SKM-1 treated with dmso at 0.1 percent for 144 hours (cell line): ENCODE data around the gene PAQR5.

Experiments
- DNase-seq: peaks from one replicate; lab custom pipeline; 2025; ENCODE audit not compliant: unreplicated experiment; lab: John Stamatoyannopoulos, UW

The PAQR5 gene

GRCh38 chr15:69389426-69389825 lies 90.7 kb downstream of the PAQR5 start:
- DNase-seq: no peak

GRCh38 chr15:69390575-69390974 lies 91.9 kb downstream of the PAQR5 start:
- no peak for DNase-seq

GRCh38 chr15:69391046-69391757 lies 92.5 kb downstream of the PAQR5 start:
- no peak for DNase-seq

GRCh38 chr15:69392352-69392751 lies 93.6 kb downstream of the PAQR5 start:
- DNase-seq: no peak

- no peak for DNase-seq
These were observed 95.2 kb downstream of the PAQR5 start for GRCh38 chr15:69393831-69394491.

GRCh38 chr15:69394556-69395282 lies 96.0 kb downstream of the PAQR5 start:
- peak; percentile 82 for DNase-seq

- no peak for DNase-seq
These were observed 96.7 kb downstream of the PAQR5 start for GRCh38 chr15:69395460-69395859.

- DNase-seq: no peak
These were observed 97.3 kb downstream of the PAQR5 start for GRCh38 chr15:69395991-69396390.

- no peak for DNase-seq
These were observed 99.8 kb downstream of the PAQR5 start for GRCh38 chr15:69398491-69398891.

GRCh38 chr15:69400850-69401249 lies 102.1 kb downstream of the PAQR5 start:
- no peak for DNase-seq

- no peak for DNase-seq
These were observed 104.1 kb downstream of the PAQR5 start for GRCh38 chr15:69402816-69403215.

- no peak for DNase-seq
These were observed 104.9 kb downstream of the PAQR5 start for GRCh38 chr15:69403594-69403993.

- DNase-seq: no peak
These were observed 106.4 kb downstream of the PAQR5 start for GRCh38 chr15:69405110-69405509.

- DNase-seq: no peak
These were observed 109.1 kb downstream of the PAQR5 start for GRCh38 chr15:69407719-69408400.

GRCh38 chr15:69408841-69409240 lies 110.1 kb downstream of the PAQR5 start:
- no peak for DNase-seq

- DNase-seq: no peak
These were observed 111.6 kb downstream of the PAQR5 start for GRCh38 chr15:69410248-69410874.

GRCh38 chr15:69412274-69412673 lies 113.6 kb downstream of the PAQR5 start:
- no peak for DNase-seq

- DNase-seq: no peak
These were observed 114.0 kb downstream of the PAQR5 start for GRCh38 chr15:69412701-69413100.

GRCh38 chr15:69413822-69414700 lies 115.3 kb downstream of the PAQR5 start, which contains the start of gene KIF23:
KIF23 (plus strand) TSS chr15:69414349; CDS start chr15:69414466, 117 bp downstream.
- DNase-seq: peak; percentile 95

- DNase-seq: peak; percentile 35
These were observed 116.0 kb downstream of the PAQR5 start for GRCh38 chr15:69414701-69415167.
